HG02870 (cell line): ENCODE data around the gene ALLC.
"Not testable (repeated sequence)": the region's sequence is repeated elsewhere in the genome, so short reads cannot be mapped to it uniquely, and the experiment has no call there.

Source experiments
- ATAC-seq: cut with Tn5 transposase; IDR thresholded peaks from one replicate; pipeline ENCODE4 v1.9.1; 2021; ENCODE audit warnings: mild to moderate bottlenecking, moderate library complexity; ENCODE audit not compliant: unreplicated experiment

Gene ALLC

DNA sequence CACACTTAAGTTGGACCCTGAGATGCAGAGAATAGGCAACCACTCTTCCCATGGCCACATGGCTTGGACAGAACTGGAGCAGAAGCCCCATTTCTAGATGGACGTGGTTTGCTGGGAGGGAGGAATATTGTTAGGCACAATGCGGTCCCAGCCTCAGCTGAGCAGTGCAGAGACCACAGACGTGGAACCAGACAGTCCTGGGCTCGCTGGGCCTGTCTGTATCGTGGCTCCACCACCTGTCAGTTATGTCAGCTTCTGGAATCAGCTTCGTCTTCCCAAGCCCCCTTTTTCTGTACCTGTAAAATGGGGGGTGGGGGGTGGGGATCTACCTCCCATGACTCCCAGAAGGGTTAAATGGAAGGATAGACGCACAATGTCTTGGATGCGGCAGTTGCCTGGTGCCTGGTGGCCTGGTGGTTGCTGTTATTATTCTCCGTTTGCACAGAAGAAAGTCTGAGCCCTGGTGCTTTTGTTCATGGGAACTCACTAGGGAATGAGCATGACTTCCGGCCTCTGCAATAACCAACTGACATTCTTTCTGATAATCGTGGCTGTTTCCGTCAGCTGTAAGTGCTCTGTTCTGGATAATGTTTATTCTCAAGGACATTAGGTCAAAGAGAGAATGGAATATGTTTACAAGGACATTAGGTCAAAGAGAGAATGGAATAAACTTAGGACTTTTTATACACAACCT, 31.7 kb upstream of the ALLC start:
- ATAC-seq, result no peak

DNA sequence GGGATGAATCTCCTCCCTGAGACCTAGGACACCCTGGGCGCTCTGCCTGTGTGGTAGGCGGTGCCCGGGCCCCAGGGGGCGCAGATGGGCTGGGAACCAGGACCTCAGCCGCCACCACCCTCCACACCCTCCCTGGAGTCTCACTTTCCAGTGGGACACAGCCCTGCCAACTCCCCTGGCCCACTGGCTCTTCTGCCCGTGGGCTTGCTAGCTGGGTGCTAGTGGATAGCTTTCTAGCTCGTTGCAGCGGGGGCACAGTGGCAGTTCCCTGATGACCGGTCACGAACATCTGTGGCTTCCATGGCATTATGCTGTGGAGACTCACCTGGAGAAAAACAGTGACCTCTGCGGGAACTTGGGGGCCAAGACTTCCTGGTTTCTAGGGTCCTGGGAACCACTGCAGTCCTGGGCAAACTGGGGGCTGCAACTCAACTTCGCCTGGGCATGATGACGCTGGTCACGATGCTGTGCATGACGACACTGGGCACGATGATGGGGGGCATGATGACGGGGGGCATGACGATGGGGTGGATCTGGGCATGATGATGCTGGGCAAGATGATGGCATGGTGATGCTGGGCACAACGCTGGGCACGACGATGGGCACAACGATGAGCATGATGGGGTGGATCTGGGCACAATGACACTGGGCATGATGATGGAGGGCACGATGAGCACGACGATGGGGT, 31.0 kb upstream of the ALLC start:
- no peak for ATAC-seq

DNA sequence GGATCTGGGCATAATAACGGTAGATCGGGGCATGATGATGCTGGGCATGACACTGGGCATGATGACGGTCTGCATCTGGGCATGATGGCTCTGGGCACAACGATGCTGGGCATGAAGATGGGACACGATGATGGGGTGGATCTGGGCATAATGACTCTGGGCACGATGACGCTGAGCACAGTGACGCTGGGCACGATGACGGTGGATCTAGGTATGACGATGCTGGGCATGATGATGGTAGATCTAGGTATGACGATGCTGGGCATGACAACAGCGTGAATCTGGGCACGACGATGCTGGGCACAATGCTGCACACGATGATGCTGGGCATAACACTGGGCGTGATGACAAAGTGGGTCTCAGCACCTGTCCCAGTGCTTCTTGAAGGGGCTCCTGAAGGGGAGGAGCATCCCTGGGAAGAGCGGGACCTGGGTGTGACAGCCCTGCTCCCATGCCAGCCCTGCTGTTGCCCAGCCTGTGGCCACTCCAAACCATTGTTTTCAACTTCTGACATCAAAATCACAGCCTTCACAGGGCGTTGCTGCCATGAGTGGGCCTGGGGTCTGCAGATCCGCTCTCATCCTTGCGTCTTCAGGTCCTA, 30.4 kb upstream of the ALLC start:
- no peak for ATAC-seq

DNA sequence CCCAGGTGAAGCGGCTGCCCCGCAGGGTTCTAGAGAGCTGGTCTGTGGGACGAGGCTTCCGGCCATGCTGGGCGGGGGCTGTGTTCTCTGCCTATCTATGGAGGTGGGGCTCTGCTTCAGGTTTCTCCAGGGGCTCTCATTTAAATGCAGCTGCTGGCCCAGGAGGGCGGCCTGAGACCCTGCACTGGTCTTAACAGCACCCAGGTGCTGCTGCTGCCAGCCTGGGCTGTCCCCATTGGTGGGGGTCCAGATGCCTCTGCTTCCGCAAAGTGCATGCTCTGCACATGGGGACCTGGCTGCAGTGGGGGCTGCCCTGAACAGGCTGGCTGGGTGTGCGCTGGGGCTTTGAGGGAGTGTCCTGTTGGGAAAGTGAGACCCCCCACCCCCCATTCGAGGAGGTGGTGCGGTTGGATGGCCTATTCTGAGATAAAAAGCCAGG, 29.7 kb upstream of the ALLC start:
- ATAC-seq, result no peak

DNA sequence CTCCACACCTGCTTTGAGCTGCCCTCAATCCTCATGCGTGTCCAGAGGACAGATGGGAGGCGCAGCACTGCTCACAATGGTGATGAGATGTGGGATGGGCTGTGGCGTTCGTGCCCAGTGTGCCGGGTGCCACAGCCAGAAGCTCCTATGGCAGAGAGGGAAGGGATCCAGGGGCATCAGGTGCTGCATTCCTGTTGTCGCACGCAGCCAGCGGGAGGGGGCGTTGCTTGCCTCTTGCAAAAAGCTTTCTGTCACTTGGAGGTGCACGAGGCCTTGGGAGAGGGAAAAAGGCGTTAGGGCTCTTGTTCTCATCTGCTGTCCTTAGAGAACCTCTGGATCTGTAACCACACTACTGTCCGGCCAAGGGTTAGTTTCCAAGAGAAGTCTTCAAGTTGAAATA, 29.2 kb upstream of the ALLC start:
- no peak for ATAC-seq

DNA sequence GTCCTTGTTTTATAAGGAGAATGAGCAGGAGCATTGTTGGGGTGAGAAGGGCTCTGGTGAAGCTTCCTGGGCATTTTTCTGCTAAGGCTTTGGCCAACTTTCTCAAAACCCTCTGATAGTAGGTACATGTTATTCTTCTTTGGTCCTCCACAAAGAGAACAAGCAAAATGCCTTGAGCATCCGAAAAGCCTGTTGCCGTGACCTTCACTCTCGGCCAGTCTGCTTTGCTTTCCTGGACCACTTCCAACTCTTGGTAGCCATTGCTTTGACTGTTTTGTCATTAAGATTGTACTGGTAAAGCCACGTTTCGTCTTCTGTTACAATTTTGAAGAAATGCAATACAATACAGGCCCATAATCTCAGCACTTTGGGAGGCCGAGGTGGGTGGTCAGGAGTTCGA, 27.4 kb upstream of the ALLC start:
- no peak for ATAC-seq

DNA sequence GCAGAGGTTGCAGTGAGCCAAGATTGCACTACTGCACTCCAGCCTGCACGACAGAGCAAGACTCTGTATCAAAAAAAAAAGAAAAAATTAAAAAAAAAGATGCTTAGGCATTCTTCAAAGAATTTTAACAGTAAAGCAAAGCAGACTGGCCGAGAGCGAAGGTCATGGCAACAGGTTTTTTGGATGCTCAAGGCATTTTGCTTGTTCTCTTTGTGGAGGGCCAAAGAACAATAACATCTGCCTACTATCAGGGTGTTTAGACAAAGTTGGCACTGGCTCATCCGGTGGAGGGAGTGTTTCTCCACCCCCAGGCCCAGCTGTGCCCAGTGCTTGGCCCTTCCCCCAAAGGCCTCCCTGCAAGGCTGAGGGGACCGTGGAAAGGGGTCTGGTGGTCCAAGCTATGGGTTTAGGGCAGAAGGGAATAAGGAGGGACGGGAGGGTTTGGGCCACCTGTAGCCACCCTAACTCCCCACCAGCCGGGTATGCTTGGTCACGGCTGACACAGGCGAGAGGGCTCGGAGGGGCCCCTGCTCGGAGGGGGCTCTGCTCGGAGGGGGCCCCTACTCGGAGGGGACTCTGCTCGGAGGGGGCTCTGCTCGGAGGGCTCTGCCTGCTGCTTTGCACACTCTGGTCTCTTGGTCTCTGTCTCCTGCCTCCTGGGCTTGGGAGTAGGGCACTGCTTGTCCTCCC, 26.7 kb upstream of the ALLC start:
- no peak for ATAC-seq

DNA sequence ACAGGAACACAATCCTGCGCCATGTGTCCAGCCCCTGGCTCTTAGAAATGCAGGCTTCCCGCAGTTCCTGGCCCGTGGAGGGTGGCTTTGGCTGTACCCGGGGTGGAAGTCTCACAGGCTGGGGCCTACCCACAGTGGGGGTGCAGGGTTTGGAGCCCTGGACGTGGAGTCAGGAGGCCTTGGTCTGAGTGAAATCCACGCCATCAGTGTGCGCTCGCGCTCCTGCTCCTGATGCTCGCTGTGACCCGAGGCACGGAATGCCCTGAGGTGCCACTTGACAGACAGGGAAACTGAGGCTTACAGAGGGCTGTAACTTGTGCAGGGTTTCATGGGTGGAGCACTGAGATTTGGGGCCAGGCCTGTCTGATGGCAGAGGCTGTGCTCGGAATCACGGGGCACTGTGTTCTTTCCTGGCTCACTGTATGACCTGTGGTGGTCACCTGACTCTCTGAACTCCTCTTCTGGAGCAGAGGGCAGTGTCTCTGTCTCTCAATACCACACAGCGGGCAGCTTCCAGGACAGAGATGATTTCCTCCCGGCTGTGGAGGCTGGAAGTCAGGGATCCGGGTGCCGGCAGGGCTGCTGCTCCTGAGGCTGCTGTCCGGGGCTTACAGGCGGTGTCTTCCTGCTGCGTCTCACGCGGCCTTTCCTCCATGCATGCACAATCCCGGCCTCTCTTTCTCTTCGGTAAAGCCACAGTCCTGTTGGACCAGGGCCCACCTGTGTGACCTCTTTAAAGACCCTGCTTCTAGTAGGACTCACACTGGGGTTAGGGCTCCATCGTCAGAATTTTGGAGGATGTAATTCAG, 25.9 kb upstream of the ALLC start:
- ATAC-seq, result no peak

DNA sequence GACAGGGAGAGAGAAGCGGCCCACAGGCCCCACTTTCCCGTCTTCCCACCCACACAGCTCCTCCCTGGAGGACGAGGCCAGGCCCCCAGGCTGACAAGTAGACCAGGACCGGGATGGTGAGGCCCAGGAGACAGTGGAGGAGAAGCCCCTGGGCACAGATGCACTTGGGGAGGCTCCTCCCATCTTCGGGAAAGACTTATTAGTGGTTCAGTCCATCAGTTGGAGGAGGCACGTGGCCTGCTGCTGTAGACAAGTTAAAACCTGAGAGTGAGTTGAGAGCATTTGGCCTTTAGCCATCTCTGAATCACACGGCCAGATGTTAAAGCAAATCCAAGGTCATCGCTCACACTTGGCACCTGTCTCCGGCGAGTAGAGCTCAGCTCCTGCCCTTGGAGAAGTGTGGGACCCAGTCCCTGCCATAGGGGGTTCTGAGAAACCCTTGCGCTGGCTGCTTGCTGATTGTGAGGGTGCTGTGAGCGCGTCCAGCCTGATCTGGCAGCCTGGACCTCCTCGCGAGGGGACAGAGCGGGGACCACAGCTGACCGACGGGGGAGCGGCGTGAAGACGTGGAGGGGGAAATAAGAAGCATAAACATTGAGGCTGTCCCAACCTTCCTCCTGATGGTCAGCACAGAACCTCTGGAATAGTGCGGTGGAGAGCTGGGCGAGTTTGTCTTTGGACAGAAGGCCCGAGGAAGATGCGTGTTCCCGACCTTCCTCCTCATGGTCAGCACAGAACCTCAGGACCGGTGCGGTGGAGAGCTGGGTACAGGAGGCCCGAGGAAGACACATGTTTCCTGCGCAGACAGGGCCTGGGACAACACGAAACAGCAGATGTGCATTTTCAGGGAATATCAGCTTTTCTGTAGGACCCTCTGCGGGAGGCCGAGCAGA, 24.7 kb upstream of the ALLC start:
- no peak for ATAC-seq

DNA sequence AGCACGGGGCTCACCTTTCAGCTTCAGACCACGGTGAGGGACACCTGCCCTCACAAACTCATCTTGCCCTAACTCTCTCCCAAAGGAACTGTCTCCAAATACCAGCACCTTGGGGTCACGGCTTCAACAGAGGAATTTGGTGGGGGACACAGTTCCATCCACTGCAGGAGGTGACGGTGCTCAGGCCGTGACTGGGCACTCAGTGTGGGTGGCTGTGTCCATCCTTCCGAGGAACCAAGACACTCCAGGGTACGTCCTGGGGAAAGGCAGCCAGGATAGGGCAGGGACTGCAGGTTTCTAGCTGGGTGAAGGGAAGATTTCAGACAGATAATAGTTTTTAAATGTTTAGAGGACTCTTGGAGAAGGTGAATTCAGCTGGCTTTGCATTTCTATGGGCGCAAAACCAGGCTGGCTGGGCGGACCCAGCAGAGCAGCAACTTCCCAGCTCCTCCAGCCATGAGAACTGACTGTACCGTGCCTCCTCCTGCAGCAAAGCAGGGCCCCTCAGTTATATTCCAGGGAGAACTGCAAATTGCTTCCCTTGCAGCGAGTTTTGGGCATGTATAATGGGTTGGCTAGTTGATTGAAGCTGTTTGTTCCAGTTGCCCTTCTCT, 23.9 kb upstream of the ALLC start:
- no peak for ATAC-seq

DNA sequence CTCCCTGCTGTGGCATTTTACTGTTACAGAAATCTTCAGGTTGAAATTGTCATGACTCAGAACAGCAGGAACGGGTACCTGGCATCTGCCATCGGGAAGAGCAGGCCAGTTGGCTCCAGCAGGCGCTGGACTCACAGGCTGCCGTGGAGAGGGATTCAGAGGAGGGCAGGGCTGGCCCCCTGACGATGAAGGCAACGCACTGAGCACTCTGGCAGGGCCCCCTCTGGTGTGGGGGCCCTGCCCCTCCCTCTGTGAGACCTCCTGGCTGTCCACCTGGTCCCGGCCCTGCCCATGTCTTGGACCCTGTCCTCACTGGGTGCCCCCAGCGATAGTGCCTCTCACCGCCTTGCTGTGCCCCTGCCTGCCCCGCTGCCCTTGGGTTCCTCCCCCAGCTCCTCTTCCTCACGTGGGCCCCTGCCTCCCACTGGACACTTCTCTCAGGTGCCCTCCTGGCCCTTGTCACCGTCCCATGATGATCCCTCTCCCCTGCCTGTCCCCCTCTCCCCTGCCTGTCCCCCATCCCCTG, 23.3 kb upstream of the ALLC start:
- no peak for ATAC-seq

DNA sequence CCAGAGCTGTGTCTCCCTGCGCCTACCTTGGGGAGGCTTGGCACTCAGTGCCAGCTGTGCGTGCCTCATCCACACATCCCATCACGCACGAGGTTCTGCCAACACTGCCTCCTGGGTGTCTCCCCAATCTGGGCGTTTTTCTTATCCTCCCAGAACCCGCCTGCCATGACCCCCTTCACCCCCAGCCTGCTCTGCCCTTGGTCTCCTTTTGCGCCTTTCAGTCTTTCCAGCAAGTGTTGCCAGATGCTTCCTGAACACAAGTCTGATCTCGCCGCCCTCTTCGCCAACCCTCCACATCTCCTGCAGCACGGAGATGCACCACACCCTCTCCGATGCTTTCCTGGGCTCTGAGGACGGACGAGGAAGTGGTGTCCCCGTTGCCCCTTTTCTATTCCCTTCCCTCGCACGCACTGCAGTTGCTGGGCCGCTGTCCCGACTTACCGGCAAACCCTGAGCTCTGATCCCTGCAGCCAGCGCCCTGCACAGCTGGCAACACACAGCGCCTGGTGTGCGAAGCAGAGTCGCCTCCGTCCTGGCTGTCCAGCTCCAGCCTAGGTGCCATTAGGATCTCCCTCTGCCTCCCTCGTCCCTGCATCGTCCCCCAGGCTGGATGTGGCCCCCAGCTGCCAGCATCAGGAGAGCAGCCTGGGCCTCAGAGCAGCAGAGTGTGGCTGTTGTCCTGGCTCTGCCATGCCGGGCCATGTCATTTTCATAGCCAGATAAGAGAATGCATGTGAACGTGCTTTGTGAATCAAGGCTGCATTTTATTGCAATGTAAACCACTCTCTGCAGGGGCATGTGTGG, 22.6 kb upstream of the ALLC start:
- ATAC-seq, result no peak

DNA sequence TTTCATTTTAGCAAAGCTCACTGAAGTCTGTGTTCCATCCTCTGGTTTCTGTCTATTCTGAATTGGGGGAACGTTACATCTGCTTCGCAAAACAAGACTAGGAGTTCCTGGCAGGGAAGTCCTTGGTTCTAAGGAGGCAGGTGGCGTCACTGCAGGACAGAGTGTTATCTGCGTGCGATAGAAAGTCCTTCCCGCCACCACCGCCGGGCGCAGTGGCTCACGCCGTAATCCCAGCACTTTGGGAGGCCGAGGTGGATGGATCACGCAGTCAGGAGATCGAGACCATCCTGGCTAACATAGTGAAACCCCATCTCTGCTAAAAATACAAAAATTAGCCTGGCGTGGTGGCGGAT, 22.0 kb upstream of the ALLC start:
- ATAC-seq, result not testable (repeated sequence)

DNA sequence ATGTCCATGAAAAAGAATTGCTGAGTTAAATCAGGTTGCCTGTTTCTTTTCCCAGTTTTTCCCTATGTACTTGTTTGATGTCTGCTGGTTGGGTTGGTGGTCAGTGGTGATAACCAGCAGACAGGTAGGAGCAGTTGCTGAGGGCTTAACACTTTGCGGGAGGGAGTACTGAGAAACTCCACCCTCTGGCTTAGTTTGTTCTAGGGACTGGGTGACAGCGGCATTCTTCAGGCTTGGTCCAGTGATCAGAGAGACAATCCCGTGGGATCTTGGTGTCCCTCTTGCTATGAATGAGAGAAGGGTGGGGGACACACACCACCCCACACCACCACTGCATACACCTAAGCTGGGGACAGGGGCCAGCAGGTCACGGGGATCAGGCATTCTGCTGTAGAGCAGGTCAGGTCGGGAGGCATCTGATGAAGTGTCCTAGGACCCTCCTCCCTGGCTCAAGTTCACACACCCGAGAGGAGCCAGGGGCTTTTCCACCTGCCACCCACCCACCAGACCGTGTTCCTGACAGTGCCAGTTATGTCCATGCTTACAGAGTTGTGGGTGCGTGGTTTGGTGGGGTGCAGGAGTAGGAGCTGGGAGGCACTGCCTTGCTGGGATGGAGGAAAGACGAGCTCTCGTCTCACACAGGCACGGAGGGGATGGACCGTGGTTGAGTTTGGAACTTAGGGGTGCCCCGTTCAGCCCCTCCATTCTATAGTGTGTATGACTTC, 21.3 kb upstream of the ALLC start:
- no peak for ATAC-seq

DNA sequence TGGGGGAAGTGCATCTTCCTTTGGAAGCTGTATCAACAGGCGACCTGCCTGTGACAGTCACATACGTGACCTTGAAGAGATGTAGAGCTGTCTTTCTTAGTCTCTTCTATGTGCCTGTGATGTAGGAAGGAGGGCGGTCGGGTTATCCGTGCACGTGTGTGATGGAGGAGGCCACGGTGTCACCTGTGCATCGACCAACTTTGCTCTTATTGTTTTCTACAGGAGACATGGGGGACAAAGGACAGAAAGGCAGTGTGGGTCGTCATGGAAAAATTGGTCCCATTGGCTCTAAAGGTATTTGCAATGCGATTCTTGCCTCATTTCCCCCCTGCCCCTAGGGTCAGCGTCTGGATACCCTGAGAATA, 20.7 kb upstream of the ALLC start:
- ATAC-seq, result no peak

DNA sequence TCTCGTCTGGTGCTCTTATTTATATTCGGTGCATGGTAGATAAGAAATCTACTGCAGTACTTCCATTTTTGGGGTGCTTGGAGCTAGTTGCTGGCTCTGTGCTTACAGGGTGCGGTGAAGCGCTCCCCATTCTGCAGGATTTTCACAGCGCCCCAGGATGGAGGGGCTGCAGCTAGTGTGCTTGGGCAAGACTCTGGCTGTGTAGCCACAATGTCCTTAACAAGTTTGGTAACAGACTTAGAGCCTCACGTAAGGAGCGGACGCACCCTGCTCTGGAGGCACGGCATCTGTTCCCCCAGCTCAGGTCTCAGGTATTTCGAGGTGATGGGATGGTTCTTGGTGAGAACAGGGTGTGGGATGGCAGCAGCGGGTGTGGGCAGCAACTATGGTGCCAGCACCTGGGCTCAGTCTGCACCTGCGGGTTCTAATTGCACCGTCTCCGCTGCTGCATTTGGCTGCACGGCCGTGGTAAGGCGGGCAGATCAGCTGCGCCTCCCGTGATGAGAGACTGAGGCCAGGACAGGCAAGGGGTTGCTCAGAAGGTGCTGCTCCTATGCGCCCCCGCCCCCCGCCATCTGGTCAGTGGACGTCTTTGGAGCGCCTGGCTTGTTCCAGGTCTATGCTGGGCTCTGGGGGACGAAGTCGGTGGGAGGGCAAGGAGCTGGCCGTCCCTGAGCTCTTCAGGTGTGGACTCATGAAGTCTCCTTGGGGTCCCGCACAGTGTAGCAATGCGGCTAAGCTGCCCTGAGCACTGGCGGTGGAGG, 20.1 kb upstream of the ALLC start:
- ATAC-seq, result no peak

DNA sequence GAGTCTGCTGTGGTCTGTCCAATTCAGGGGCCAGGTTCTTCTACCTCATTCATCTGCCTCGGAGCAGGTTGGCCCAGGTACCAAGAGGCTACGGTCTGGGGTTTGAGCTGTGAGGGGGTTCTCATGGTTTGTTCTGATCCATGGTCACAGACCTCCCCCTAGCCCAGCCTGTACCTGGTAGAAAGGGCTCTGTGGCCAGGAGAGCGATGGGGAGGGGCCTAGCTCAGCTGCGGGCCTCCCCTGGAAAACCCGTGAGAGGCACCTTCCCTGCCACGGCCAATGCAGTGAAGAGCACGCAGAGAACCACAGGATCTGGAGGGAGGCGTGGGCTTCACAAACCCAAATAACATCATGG, 19.6 kb upstream of the ALLC start:
- ATAC-seq, result no peak
